SIG-M5 treated with dmso at 0.1 percent for 504 hours (cell line): Measurements from ENCODE around the gene ZCCHC3.
"Not testable (repeated sequence)": the region's sequence is repeated elsewhere in the genome, so short reads cannot be mapped to it uniquely, and the experiment has no call there.

Experiments
- DNase-seq: peaks from one replicate; lab custom pipeline; 2025; ENCODE audit not compliant: unreplicated experiment; lab: John Stamatoyannopoulos, UW

ZCCHC3 gene, protein sequence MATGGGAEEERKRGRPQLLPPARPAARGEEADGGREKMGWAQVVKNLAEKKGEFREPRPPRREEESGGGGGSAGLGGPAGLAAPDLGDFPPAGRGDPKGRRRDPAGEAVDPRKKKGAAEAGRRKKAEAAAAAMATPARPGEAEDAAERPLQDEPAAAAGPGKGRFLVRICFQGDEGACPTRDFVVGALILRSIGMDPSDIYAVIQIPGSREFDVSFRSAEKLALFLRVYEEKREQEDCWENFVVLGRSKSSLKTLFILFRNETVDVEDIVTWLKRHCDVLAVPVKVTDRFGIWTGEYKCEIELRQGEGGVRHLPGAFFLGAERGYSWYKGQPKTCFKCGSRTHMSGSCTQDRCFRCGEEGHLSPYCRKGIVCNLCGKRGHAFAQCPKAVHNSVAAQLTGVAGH

DNA sequence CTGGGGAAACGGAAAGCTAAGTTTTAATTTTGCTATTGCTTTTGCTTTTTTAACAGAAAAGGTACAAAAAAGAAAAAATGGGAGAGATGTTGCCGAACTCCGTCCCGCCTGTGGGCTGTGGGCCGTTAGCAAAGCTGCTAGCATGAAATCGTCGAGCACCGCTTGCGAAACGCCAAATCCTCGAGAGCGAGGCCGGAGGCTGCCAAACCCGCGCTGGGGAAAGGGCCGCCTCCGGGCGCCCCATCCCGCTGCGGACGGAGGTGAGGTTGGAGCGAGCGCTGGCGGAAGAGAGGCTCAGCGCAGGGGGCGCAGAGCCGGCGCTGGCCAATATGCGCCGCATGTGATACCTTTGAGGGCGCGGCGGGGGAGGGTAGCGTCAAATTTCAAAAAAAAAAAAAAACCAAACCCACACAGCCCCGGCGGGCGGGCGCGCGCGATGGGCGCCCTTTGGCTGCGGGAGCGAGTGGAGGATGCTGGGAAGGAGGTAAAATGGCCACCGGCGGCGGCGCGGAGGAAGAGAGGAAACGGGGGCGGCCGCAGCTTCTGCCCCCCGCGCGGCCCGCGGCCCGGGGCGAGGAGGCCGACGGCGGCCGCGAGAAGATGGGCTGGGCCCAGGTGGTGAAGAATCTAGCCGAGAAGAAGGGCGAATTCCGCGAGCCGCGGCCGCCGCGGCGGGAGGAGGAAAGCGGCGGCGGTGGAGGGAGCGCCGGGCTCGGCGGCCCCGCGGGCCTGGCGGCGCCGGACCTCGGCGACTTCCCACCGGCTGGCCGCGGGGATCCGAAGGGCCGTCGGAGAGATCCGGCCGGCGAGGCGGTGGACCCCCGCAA is at the start of gene ZCCHC3:
ZCCHC3 (plus strand) TSS at position 473 of the 827 bp plus-strand sequence; CDS start at position 490, 17 bp downstream.
- DNase-seq, result peak; percentile 91

DNA sequence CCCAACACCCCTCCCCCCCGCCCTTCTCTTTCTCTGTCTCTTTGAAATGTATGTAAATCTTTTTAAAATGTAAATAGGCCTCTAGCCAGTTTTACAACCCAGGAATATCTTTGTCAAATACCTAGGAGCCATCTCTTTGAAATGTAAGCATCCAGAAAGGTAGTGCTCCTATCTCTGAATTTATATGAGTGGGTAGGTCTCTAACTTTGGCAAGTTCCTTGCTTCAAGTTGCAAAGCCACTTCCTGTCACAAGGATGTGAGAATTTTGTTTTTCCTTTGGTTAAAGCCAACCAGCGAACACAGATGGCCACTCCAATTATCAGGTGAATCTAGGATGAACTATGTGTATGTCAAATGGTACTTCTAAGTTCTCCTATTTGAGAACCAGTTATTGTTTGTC is 46.0 kb upstream of the ZCCHC3 start:
- DNase-seq, result no peak

DNA sequence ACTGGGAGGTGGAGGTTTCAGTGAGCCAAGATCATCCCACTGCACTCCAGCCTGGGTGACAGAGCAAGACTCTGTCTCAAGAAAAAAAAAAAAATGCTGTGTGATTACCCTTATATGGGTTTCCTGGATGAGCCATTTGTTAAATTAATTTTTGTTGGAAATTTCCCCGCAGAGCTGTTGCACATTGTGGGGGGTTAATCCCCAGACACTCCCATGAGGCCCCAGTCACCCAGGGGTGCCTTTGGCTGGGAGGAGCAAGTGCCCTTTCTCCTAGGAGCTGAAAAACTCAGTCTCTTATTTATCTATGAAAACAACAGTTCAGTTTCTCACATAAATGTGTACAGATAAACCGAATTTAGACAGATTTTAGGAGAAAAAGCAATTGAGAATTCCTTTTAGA is 44.6 kb upstream of the ZCCHC3 start:
- DNase-seq, result no peak

DNA sequence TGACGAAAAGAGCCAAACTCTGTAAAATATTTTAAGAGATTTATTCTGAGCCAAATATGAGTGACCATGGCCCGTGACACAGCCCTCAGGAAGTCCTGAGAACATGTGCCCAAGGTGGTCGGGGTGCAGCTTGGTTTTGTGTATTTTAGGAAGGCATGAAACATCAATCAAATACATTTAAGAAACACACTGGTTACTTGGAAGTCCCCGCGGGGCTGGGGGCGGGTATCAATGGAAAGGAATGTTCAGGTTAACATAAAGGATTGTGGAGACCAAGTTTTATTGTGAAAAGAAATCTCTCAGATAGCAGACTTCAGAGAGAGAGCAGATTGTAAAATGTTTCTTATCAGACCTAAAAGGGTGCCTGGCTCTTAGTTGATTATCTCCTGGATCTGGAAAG is 43.9 kb upstream of the ZCCHC3 start:
- not testable (repeated sequence) for DNase-seq

DNA sequence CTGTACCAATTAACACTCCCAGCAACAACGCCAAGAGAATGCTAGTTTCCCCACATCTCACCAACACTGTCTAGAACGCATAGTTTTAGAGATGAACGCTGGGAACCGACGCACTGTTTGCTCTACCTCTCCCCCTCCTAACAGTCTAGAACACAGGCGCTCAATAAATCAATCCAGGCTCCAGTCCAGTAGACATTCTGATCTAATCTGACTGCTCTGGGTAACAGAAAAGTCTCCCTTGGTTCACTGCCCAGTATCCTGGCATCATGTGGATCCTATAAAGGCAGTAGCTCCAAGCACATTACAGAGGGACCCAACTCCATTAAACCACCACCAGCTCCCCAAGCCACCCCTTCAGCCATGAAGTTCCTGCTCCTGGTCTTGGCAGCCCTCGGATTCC is 40.0 kb upstream of the ZCCHC3 start, which contains the start of gene DEFB132:
DEFB132 (plus strand) TSS at position 306 of the 400 bp plus-strand sequence; CDS start at position 361, 55 bp downstream.
- DNase-seq, result no peak

DNA sequence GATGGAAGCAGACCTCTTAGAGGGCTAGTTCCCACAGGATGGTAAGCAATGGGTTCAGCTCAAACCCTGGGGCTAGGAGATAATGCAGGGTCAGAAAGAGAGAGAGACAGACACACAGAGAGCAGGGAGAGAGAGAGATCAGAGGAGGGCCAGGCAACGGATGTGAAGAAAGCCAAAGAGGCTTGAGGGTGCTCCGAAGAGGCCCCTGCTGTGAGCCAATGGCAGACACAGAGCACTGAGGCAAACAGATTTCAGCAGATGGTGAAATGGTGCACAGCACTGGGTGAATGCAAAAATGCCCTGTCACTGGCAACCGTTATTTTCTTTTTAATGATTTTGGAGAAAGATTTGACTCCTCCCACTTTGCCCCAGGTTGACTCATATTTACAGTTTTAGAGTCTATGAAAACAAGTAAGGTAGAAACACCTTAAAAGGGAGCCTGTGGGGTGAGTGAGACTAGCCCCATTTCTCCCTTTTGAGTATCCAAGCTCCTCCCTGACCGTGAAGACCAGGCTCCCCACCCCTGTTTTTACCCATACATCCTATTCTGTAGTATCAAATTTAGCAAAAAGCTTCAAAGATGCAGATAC is 39.0 kb upstream of the ZCCHC3 start:
- DNase-seq, result no peak

DNA sequence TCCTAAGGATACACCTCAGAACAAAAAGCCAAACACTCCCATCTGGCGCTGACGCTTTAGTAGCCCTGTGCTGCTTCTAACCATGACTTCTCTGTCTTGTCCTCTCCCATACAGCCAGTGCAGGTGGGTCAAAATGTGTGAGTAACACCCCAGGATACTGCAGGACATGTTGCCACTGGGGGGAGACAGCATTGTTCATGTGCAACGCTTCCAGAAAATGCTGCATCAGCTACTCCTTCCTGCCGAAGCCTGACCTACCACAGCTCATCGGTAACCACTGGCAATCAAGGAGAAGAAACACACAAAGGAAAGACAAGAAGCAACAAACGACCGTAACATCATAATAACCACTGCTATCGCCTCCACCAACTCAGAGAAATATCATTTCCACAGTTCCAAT is 38.4 kb upstream of the ZCCHC3 start:
- no peak for DNase-seq

DNA sequence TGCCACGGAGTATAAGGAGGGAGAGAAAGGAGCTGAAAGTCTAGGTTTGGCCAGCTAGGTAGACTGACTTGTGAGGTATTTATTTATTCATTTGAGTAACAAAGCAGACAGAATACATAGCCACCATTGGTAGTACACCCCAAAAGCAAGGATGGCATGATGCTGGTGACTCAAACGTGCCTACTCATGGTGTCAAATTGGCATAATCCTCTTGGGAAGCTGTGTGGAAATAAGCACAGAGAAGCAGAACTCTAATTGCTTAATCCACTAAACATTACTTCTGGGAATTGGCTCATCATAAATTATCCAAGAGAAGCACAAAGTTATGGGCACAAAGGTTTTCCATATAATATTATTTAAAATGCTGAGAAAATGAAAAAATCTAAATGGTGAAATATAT is 37.4 kb upstream of the ZCCHC3 start:
- no peak for DNase-seq

DNA sequence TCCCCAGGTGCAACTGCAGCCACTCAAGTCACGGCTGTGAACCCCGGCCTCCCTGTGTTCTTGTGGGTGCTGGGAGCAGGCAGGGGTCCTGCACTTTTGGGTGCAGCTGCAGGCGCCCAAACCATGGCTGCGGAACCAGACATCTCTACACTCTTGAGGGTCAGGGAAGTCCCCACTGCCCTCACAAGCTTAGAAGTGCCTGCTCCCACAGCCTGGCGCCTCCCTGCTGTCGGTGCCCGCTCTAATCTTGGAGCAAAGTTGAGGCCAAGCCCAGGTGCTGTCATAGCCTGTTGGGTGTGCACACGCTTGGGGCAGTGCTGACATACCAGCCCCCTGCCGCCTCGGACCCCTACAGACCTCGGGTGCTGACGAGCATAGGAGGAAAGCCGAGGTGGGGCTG is 33.7 kb upstream of the ZCCHC3 start:
- no peak for DNase-seq

DNA sequence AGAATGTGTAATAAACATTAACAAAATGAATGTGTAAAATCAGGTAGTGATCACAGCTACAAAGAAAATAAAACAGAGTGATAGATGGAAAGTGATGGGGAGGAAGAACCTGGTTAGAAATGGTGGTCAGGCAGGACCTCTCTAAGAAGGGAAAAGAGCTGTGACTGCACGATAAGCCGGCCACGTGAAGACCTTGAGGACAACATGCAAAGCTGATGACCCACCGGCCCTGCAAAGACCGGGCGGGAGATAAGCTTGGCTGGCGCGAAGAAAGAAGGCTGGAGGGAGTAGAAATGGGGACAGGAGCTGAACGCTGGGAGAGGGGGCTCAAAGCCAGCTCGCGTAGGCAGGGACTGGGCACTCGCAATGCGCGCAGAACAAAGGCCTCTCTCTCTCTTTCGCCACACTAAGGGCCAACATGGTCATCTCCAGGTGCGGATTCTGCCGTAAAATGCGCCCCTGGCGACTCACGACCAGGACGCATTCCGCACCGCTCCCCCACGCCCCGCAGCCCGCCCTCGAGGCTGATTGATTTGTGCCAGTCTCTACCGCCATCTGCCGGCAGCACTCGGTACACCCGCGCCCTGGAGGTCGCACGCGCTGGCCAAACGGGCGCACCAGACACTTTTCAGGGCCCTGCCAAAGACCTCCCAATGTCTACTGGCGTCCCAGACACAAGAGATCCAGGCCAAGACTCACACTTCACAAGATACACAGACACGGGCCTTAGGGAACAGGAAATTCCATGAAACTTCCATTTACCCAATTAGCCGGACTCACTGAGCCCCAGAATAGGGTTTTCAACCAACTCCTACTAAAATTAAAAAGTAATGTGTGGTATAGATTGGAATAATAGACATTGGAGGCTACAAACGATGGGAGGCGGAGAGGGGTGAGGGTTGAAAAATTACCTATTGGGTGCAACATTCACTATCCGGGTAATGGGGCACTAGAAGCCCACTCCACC is 30.5 kb upstream of the ZCCHC3 start:
- DNase-seq, result peak; percentile 64

DNA sequence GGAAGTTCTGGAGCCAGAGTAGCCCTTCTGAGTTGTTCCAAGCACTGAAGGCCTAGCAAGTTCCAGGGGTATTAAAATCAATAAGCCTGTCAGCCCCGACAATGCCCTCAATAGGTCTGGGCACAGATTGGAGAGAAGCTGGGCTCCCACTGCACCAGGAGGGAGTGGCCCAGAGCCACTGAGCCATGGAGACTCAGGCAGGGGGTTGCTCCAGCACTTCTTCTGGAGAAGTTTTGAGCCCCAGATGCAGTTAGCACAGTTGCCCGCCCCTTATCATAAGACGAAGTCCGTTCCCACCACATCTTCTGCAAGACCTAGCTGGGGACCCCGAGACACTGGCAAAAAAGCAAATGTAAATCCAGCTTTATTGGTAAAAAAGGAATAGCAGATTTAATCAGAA is 26.9 kb upstream of the ZCCHC3 start:
- DNase-seq, result no peak

DNA sequence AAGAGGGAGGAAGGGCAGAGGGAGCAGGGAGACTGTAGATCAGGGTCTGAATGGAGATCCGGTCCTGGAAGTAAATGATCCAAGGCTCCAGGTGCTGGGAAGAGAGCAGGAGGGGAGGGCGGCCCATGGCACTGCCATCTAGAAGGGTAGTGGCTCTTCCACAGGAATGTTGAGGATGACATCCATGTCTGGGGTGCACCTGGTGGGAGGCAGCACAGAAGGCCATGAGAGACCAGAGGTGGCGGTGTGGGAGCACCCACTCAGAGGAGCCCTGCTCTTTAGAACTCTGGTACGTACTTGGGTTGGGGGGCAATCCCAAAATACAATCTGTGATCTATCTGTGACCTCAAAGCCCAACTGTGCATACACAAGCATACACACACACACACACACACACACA is 26.3 kb upstream of the ZCCHC3 start:
- DNase-seq, result no peak

DNA sequence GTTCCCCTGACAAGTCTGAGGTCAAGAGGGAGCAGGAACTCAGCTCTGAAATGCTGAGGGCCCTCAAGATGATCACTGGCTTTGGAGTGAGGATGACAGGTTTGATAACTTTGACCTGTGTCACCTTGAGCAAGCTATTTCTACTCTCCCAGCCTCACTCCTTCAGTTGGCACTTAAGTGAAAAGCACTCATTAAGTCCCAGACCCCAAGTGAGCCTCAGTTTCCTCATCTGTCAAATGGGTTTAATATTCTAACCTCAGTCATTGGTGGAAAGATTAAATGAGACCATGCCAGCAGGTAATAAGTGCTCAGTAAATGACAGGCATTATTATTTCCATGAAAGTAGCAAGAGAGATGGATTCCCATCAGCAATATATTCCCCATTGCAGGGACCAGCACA is 25.8 kb upstream of the ZCCHC3 start:
- DNase-seq, result no peak

DNA sequence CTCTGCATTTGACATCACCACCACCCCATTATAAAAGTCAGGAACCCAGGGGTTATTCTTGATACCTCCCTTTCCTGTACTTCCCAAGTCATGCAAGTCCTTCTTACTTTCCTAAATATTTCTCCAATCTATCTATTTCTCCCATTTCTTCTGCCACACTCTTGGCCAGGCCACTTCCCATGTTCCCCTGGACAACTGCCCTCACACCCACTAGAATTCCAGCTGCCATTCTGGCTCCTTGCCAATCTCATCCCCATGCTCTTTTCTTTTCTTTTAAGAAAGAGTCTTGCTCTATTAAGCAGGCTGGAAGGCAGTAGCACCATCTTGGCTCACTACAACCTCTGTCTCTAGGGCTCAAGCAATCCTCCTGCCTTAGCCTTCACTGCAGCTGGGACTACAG is 24.7 kb upstream of the ZCCHC3 start:
- no peak for DNase-seq

DNA sequence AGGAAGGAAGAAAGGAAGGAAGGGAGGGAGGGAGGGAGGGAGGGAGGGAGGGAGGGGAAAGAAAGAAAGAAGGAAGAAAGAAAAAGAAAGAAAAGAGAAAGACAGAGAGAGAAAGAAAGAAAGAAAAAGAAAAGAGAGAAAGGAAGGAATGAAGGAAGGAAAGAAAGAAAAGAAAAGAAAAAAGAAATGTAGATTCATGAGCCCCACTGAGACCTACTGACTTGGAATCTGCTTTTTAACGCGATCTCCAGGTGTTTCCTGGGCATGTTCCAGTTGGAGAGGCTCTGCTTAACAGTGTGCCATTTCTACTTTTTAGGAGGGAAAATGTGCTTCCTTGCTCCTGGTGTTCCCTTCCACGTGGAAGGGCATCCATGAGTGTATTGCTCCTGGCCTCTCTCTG is 23.5 kb upstream of the ZCCHC3 start:
- no peak for DNase-seq

DNA sequence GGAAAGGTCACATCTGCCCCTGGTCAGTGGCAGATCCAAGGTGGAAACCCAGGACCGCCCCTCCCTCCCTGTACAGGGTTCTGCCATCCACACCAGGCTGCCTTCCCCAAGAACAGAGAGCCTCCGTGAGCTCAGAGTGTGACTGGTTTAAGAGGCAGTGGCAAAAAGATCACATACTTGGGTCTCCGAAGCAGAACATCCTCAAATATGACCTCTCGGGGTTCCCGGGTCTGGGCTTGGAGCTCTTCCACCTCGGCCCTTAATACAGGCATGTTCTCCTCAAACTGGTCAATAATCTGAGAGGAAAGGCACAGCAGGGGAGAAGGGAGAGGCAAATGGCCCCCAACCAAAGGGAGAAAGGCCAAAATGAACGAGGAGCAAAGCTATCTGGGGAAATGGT is 21.6 kb upstream of the ZCCHC3 start:
- DNase-seq, result no peak

DNA sequence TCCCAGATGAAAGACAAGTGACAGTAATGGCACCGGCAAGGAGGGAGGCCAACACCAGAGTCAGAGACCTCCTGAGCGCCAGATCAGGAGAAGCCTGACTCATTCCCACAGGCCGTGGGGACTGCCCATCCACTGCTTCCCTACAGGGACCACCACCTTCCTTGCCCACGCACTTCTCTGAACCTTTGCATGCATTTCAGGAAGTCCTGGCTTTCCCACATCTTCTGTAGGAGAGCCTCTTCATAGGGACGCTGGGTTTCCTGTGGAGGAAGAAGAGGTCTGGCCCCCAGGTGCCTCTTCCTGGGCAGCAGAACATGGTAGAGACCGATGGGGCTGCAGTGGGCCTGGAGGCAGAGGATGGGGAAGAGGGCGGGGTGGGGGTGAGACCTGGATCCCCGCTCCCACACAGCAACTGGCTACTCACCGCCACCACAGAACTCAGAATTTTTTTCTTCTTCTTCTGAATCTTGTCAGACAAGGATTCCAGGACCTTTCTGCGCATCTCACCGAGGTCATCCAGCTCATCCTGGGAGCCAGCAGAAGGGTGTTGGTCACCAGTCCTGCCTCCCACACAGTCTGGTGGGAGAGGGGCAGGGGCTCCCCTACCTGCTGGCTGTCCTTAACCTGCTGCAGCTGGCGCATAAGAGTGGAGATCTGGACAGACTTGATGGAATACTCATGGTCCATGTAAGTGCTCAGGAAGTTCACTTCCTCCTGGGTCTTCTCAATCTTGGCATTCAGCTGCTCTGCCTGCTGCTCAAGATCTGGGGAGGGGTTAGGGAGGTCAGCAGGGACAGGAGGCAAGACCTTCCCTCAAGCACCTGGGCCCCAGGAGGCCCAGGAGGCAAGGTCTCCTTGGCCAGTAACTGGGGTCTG is 20.5 kb upstream of the ZCCHC3 start:
- DNase-seq, result no peak

DNA sequence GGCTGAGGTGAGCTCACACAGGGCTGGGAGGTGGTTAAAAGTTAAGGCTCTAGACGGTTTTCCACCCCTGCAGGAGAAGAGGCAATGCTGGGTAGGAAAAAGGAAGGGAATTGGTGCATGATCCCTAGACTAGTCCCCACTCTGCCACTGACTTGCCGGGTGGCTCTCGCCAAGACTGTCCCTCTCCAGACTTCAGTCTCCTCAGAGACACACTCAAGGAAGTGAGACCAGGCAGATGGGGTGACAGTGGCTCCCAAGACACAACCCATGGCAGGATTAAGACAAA is 19.9 kb upstream of the ZCCHC3 start:
- DNase-seq, result no peak

DNA sequence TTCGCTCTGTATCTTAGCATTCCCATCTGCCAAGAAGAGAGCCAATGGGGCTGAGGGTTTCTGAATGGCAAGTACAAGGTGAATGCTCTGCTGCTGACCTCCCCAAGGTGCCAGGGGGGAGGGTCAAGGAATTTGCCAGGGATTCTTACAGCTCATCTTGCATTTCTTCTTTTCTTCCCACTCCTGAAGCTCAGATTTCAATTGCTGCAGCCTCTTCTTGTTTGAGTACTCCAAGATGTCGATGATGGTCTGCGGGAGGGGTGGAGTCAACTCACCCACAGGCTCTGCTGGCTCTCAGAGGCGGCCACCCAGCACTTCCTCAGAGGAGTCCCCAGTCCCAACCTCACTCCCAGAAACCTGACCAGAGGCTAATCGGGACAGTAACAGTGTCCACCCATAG is 19.2 kb upstream of the ZCCHC3 start:
- no peak for DNase-seq
